Hematopoietic multipotent progenitor cell (in vitro differentiated cells): Measurements from ENCODE around the gene CGB5. TPM values are rescaled to one million over a fixed set of nuclear protein-coding genes. Genes with fewer than 3 reads are reported as not detected.
"Not testable (repeated sequence)": the region's sequence is repeated elsewhere in the genome, so short reads cannot be mapped to it uniquely, and the experiment has no call there.

Source experiments
- DNase-seq, 3 donors: peaks; one replicate each; pipeline ENCODE4 v3.0.0-alpha.2; 2011 to 2015; ENCODE audit warnings: low read depth in 2 of 3, low spot score in 2 of 3
- total RNA-seq: library from RNA; depleted of rRNA; stranded (reverse); fragments of >200 nt; gene quantifications from one replicate; pipeline ENCODE4 v1.2.3, GENCODE V29; 2012

The CGB5 gene
- total RNA-seq, 1 donor = not detected

DNA sequence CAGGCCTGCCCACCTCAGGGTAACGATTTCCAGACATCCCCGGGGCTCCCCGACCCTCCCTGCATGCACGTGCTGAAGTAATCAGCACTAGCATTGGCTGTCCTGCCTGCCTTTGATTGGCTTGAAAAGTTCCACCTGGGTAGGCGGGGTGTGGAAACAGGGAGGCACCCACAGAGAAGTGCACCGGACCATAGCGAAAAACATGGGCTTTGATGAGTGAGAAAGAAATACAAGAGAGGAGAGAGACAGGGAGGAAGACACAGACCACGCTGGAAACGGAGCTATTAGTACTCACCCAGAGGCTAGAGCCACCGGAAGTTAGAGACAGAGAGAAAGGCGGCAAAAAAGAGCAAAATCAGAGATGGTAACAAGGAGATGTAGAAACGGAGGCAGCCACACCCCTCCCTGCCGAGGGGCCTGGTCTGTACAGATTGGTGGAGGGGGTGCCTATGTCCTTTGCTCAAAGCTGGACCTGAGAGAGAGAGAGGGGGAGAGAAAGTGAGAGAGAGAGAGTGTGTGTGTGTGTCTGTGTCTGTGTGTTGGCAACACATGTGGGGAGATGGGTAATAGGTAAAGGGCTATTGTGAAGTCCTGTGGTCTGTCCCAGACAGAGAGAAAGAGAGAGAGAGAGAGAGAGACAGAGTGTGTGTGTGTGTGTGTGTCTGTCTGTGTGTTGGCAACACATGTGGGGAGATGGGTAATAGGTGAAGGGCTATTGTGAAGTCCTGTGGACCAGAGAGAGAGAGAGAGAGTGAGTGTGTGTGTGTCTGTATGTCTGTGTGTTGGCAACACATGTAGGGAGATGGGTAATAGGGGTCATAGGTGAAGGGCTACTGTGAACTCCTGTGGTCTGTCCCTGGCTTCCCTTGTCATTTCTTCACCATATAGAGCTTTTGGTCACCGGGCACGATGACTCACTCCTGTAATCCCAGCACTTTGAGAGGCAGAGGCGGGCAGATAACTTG, 22.4 kb upstream of the CGB5 start:
- DNase-seq = no peak

DNA sequence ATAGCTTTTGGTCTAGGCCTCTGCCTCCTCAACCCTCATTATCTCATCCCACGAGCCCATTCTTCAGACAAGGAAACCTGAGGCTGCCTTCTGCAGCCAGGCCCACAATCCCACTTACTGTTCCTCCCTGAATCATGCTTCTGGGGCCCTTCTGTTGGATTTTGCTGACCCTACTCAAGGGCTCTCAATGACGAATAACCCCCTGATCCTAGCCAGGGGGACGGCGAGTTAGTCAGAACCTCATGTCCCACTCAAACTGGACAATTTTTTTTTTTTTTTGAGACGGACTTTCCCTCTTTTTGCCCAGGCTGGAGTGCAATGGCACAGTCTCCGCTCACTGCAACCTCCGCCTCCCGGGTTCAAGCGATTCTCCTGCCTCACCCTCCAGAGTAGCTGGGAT, 21.5 kb upstream of the CGB5 start:
- DNase-seq = no peak

DNA sequence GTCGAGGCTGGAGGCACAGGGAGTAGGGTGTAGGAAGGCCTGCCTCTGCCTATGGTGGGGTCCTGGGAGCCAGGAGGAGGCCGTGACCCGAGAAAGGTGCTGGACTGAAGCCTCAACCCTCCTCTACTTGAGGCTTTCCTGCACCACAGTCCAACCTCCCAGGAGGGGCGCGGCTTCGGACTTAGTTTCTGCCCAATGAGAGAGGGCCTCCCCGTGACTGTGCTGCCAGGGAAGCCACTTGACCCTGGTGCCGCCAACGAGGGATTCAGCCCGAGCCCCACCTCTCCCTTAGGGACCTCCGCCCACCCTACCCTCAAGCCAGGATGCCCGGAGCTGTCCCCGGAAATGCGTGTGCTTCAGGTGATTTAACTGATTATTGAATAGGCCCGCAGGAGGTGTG, 19.4 kb upstream of the CGB5 start, which contains the start of gene CGB3:
Gene CGB3 (minus strand): TSS at position 101 of the 400 bp plus-strand sequence. CDS start 362 bp downstream, outside the sequence.
- DNase-seq = not testable (repeated sequence)

DNA sequence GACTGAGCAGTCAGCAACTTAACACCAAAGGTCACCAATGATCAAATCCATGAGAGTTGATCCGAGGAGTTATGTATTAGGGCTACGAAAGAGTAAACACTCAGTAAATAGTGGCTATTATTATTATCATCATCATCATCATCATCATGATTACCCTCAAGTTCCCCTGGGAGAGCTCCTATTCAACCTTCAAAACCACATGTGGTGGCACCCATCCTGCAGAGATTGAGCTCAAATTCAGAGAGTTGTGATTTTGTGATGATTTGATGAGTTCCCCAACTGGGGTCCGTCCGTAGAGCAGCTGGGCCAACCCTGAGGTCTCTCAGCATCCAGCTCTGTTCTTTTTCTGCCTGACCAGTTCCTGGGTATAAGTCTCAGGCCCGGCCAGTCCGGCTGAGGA, 18.6 kb upstream of the CGB5 start:
- DNase-seq = not testable (repeated sequence)

DNA sequence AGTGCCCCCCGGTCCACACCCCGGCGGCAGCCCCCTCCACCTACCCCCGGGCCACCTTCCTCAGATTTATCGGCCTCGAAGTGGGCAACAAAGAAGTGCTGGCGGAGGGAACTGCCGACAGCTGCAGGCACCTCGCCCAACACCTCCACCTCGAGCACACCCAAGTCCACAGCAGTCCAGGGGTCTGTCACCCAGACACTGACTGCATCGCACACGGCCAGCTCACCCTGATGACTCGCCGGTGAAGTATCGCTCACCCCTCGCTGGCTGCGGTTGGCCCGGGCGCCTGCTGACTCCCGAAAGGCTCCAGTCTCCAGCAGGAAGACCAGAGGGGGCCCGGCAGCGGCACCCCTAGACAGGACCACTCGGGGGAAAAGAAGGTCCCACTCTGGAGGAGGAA, 18.0 kb upstream of the CGB5 start:
- DNase-seq = not testable (repeated sequence)

DNA sequence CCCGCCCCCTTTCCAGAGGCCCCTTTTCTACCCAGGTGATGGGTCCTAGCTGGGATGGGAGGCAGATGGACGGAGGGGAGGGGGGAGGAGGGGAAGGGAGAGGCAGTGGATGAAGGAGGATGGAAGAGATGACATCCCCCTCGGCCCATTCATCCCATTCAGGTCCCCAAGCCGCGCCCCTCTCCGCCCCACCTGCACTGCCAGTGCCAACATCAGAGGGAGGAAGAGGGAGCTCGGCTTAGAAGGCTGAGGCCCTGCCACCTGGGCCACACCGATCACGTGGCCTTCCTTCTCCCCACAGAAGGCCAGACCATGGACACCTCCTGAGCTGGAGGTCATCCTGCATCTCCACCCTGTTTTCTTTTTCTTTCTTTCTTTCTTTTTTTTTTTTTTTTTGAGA, 15.0 kb upstream of the CGB5 start:
- not testable (repeated sequence) for DNase-seq

DNA sequence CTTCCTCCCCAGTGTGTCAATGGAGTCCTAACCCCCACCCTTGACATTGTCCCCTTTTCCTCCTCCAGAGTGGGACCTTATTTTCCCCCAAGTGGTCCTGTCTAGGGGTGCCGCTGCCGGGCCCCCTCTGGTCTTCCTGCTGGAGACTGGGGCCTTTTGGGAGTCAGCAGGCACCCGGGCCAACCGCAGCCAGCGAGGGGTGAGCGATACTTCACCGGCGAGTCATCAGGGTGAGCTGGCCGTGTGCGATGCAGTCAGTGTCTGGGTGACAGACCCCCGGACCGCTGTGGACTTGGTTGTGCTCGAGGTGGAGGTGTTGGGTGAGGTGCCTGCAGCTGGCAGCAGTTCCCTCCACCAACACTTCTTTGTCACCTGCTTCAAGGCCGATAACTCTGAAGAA, 13.9 kb upstream of the CGB5 start:
- DNase-seq = not testable (repeated sequence)

DNA sequence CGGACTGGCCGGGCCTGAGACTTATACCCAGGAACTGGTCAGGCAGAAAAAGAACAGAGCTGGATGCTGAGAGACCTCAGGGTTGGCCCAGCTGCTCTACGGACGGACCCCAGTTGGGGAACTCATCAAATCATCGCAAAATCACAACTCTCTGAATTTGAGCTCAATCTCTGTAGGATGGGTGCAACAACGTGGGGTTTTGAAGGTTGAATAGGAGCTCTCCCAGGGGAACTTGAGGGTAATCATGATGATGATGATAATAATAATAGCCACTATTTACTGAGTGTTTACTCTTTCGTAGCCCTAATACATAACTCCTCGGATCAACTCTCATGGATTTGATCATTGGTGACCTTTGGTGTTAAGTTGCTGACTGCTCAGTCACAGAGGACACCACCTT, 13.3 kb upstream of the CGB5 start:
- DNase-seq = not testable (repeated sequence)

DNA sequence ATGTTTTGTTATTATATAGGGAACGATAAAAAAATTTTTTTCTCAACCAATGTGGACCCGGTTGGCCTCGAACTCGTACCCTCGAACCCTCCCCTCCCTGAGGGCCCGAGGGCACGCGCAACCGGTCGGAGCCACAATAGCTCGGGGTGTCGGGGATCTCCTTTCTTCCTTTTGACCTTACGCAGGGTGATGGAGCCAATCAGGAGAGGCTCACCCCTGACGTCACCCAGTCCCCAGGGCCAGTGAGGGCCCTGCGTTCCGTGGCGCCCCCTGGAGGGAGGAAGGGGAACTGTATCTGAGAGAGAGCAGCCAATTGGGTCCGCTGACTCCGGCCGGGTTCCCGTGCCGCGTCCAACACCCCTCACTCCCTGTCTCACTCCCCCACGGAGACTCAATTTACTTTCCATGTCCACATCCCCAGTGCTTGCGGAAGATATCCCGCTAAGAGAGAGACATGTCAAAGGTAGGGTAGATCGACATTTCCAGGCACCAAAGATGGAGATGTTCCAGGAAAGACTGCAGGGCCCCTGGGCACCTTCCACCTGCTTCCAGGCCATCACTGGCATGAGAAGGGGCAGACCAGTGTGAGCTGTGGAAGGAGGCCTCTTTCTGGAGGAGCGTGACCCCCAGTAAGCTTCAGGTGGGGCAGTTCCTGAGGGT, 11.9 kb upstream of the CGB5 start, which contains the start of gene CGB2:
Gene CGB2 (plus strand): TSS at position 249 of the 660 bp plus-strand sequence. CDS start 206 bp downstream, at position 455.
- DNase-seq = peak in 2 of 3 donors; percentile 50 to 60

DNA sequence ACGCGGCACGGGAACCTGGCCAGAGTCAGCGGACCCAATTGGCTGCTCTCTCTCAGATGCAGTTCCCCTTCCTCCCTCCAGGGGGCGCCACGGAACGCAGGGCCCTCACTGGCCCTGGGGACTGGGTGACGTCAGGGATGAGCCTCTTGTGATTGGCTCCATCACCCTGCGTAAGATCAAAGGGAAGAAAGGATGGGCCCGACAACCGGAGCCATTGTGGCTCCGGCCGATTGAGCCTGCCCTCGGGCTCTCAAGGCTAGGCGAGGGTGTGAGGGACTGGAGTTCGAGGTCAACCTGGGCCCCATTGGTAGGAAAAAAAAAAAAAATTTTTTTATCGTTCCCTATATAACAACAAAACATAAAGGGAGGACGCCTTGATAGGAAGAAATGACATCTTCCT, 6.8 kb upstream of the CGB5 start, which contains the start of gene CGB1:
Gene CGB1 (minus strand): TSS at position 81 of the 400 bp plus-strand sequence. CDS start 184 bp downstream, outside the sequence.
- DNase-seq = not testable (repeated sequence)

DNA sequence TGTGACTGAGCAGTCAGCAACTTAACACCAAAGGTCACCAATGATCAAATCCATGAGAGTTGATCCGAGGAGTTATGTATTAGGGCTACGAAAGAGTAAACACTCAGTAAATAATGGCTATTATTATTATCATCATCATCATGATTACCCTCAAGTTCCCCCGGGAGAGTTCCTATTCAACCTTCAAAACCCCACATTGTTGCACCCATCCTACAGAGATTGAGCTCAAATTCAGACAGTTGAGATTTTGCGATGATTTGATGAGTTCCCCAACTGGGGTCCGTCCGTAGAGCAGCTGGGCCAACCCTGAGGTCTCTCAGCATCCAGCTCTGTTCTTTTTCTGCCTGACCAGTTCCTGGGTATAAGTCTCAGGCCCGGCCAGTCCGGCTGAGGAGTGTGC, 5.5 kb upstream of the CGB5 start:
- DNase-seq = not testable (repeated sequence)

DNA sequence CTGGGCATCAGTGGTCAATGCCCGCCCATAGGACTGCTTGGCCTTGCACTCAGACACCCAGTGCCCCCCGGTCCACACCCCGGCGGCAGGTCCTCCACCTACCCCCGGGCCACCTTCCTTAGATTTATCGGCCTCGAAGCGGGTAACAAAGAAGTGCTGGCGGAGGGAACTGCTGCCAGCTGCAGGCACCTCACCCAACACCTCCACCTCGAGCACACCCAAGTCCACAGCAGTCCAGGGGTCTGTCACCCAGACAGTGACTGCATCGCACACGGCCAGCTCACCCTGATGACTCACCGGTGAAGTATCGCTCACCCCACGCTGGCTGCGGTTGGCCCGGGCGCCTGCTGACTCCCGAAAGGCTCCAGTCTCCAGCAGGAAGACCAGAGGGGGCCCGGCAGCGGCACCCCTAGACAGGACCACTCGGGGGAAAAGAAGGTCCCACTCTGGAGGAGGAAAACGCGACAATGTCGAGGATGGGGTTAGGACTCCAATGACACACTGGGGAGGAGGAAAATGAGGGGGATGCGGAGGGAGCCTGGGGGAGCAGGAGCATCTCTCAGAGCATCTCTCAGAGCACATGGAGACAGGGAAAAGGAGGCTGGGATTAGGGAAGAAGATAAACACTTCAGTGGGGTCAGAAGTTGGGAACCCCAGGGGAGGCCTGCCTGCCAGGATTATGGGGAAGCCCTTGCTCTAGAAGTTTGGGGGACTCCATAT, 4.9 kb upstream of the CGB5 start:
- DNase-seq = not testable (repeated sequence)

DNA sequence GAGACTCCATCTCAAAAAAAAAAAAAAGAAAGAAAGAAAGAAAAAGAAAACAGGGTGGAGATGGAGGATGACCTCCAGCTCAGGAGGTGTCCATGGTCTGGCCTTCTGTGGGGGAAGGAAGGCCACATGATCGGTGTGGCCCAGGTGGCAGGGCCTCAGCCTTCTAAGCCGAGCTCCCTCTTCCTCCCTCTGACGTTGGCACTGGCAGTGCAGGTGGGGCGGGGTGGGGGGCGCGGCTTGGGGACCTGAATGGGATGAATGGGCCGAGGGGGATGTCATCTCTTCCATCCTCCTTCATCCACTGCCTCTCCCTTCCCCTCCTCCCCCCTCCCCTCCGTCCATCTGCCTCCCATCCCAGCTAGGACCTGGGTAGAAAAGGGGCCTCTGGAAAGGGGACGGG, 3.9 kb upstream of the CGB5 start:
- DNase-seq = not testable (repeated sequence)

DNA sequence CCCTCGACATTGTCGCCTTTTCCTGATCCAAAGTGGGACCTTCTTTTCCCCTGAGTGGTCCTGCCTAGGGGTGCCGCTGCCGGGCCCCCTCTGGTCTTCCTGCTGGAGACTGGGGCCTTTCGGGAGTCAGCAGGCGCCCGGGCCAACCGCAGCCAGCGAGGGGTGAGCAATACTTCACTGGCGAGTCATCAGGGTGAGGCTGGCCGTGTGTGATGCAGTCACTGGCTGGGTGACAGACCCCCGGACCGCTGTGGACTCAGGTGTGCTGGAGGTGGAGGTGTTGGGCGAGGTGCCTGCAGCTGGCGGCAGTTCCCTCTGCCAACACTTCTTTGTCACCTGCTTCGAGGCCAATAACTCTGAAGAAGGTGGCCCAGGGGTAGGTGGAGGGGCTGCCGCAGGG, 1.5 kb upstream of the CGB5 start:
- DNase-seq = no peak

DNA sequence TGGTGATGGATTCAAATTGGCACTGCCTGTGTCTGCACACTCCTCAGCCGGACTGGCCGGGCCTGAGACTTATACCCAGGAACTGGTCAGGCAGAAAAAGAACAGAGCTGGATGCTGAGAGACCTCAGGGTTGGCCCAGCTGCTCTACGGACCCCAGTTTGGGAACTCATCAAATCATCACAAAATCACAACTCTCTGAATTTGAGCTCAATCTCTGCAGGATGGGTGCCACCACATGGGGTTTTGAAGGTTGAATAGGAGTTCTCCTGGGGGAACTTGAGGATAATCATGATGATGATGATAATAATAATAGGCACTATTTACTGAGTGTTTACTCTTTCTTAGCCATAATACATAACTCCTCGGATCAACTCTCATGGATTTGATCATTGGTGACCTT, 982 bp upstream of the CGB5 start:
- not testable (repeated sequence) for DNase-seq

DNA sequence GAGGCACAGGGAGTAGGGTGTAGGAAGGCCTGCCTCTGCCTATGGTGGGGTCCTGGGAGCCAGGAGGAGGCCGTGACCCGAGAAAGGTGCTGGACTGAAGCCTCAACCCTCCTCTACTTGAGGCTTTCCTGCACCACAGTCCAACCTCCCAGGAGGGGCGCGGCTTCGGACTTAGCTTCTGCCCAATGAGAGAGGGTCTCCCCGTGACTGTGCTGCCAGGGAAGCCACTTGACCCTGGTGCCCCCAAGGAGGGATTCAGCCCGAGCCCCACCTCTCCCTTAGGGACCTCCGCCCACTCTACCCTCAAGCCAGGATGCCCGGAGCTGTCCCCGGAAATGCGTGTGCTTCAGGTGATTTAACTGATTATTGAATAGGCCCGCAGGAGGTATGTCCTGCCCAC, 5.4 kb downstream of the CGB5 start, which contains the start of gene CGB8:
Gene CGB8 (minus strand): TSS at position 101 of the 400 bp plus-strand sequence. CDS start 372 bp downstream, outside the sequence.
- not testable (repeated sequence) for DNase-seq

DNA sequence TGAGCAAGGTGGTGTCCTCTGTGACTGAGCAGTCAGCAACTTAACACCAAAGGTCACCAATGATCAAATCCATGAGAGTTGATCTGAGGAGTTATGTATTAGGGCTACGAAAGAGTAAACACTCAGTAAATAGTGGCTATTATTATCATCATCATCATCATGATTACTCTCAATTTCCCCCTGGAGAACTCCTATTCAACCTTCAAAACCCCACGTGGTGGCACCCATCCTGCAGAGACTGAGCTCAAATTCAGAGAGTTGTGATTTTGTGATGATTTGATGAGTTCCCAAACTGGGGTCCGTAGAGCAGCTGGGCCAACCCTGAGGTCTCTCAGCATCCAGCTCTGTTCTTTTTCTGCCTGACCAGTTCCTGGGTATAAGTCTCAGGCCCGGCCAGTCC, 6.2 kb downstream of the CGB5 start:
- not testable (repeated sequence) for DNase-seq

DNA sequence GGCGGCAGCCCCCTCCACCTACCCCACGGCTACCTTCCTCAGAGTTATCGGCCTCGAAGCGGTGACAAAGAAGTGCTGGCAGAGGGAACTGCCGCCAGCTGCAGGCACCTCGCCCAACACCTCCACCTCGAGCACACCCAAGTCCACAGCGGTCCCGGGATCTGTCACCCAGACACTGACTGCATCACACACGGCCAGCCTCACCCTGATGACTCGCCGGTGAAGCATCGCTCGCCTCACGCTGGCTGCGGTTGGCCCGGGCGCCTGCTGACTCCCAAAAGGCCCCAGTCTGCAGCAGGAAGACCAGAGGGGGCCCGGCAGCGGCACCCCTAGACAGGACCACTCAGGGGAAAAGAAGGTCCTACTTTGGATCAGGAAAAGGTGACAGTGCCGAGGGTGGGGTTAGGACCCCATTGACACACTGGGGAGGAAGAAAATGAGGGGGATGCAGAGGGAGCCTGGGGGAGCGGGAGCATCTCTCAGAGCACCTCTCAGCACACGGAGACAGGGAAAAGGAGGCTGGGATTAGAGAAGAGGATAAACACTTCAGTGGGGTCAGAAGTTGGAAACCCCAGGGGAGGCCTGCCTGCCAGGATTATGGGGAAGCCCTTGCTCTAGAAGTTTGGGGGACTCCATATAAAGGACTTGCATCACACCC, 6.9 kb downstream of the CGB5 start:
- DNase-seq = not testable (repeated sequence)

DNA sequence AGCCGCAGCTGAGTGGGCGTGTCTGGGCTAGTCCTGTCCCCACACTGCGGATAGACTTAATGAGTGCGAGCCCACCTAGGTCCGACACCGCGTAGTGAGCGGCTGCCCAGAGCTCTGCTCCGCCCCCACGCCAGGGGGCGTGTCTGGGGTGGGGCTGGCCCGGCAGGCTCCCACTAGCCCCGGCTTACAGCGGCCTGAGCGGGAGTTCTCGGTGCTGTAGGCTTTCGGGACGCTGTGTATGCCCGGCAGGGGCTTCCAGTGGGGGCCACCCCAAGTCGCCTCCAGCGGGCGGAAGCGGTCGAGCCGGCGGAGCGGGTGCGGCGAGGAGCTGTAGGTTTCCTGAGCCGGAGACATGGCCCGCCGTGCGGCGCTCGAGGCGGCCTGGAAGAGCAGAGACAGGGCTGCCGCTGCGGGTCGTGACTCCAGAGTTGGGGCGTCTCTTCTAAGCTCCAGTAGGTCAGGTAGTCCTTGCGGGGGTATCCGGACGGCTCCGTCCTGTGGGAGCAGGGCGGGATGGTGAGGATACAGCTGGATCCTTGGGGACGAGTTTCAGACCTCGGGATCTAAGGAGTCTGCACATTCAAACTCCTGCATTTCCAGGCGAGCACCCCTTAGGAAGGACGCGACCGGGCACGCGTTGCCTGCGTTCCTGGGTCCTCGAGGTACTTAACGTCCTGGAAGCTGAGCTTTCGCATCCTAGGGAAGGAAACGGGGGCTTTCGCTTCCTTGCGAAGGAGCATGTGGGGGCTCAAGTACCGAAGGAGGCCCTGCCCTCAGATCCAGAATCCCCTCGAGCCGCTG, 12.7 kb downstream of the CGB5 start:
- peak in 1 of 3 donors; percentile 34 for DNase-seq
